Chondrocyte (in vitro differentiated cells): ENCODE data around the gene MS4A4E. TPM values are rescaled to one million over a fixed set of nuclear protein-coding genes. Genes with fewer than 3 reads are reported as not detected.

ENCODE experiments used
- DNase-seq: peaks from one replicate; pipeline ENCODE4 v3.0.0; 2021; ENCODE audit warnings: mixed read lengths, low spot score
- H3K27ac Mint-ChIP-seq: one replicate; pipeline ENCODE4 v1.8.0; 2021; ENCODE audit warnings: mild to moderate bottlenecking, moderate library complexity, mixed read lengths; ENCODE audit not compliant: unreplicated experiment
- H3K27me3 Mint-ChIP-seq: 2 replicates; pipeline ENCODE4 v1.8.0; 2021; ENCODE audit warnings: low read depth, mixed read lengths
- H3K36me3 Mint-ChIP-seq: 2 replicates; pipeline ENCODE4 v1.8.0; 2021; ENCODE audit warnings: low read depth, mixed read lengths
- H3K4me1 Mint-ChIP-seq: 2 replicates; pipeline ENCODE4 v1.8.0; 2021; ENCODE audit warnings: low read depth, mild to moderate bottlenecking, mixed read lengths
- H3K4me3 Mint-ChIP-seq: one replicate; pipeline ENCODE4 v1.8.0; 2021; ENCODE audit warnings: mild to moderate bottlenecking, moderate library complexity, mixed read lengths; ENCODE audit not compliant: unreplicated experiment
- H3K9me3 Mint-ChIP-seq: 2 replicates; pipeline ENCODE4 v1.8.0; 2021; ENCODE audit warnings: low read depth, mixed read lengths
- CTCF ChIP-seq: fragments of 200-600 bp; sonication (generic); IDR thresholded peaks from 2 replicates; pipeline ENCODE4 v1.5.0; 2021; ENCODE audit warnings: antibody characterized with exemption, mild to moderate bottlenecking, moderate library complexity
- total RNA-seq: library from RNA; stranded (reverse); gene quantifications from 3 replicates; pipeline ENCODE4 v1.2.1, GENCODE V29; 2021

Gene MS4A4E
- total RNA-seq, 1 donor from 2014 or later: 0.20 TPM

- no peak for DNase-seq
- Mint-ChIP-seq H3K27ac (no peak overlapping the region), H3K36me3 (no peaks in the 10 kb centered on the region), H3K9me3 (peaks cover 6% of the 10 kb centered on the region), H3K4me3 (no peak overlapping the region), H3K27me3 (peaks cover 10% of the 10 kb centered on the region), H3K4me1 (no peaks in the 10 kb centered on the region)
- TF ChIP-seq CTCF: no peak
These were observed 81.2 kb downstream of the MS4A4E start for GRCh38 chr11:60161766-60162165.

- Mint-ChIP-seq H3K27me3 (peaks cover 12% of the 10 kb centered on the region), H3K4me3 (no peak overlapping the region), H3K9me3 (peaks cover 6% of the 10 kb centered on the region), H3K36me3 (no peaks in the 10 kb centered on the region), H3K4me1 (no peaks in the 10 kb centered on the region), H3K27ac (no peak overlapping the region)
- TF ChIP-seq CTCF: no peak
- no peak for DNase-seq
These were observed 81.8 kb downstream of the MS4A4E start for GRCh38 chr11:60161107-60161506.

- no peak for DNase-seq
- Mint-ChIP-seq H3K27me3 (peaks cover 13% of the 10 kb centered on the region), H3K36me3 (no peaks in the 10 kb centered on the region), H3K9me3 (peaks cover 4% of the 10 kb centered on the region), H3K4me3 (no peak overlapping the region), H3K4me1 (no peaks in the 10 kb centered on the region), H3K27ac (no peak overlapping the region)
- TF ChIP-seq CTCF: no peak
These were observed 83.1 kb downstream of the MS4A4E start for GRCh38 chr11:60159868-60160267.

GRCh38 chr11:60159284-60159683 is 83.7 kb downstream of the MS4A4E start:
- Mint-ChIP-seq H3K36me3 (no peaks in the 10 kb centered on the region), H3K27ac (no peak overlapping the region), H3K4me1 (no peaks in the 10 kb centered on the region), H3K4me3 (no peak overlapping the region), H3K27me3 (peaks cover 13% of the 10 kb centered on the region), H3K9me3 (no peaks in the 10 kb centered on the region)
- no peak for TF ChIP-seq CTCF
- DNase-seq: no peak

GRCh38 chr11:60158636-60159035 is 84.3 kb downstream of the MS4A4E start:
- H3K9me3 Mint-ChIP-seq: no peaks in the 10 kb centered on the region
- DNase-seq: no peak
- H3K36me3 Mint-ChIP-seq: no peaks in the 10 kb centered on the region
- TF ChIP-seq CTCF: no peak
- peaks cover 13% of the 10 kb centered on the region for H3K27me3 Mint-ChIP-seq
- H3K4me3 Mint-ChIP-seq: no peak overlapping the region
- no peak overlapping the region for H3K27ac Mint-ChIP-seq
- H3K4me1 Mint-ChIP-seq: no peaks in the 10 kb centered on the region
